ENCODE data around the gene RSPRY1.

- TF ChIP-seq CTCF (IDR thresholded peaks at IDR 0.05) = no peak
- TF ChIP-seq POLR2A (IDR thresholded peaks at IDR 0.05) = peak; percentile 32
These were observed 98.3 kb downstream of the RSPRY1 start, which contains the start of gene PLLP for GRCh38 chr16:57284209-57284951.

Data from right lobe of liver (tissue), 4 donors.